GM18507 (cell line): Measurements from ENCODE around the gene RILPL1.
"Not testable (repeated sequence)": the region's sequence is repeated elsewhere in the genome, so short reads cannot be mapped to it uniquely, and the experiment has no call there.

Experiments used
- DNase-seq: peaks from one replicate; pipeline ENCODE4 v3.0.0; 2011; ENCODE audit warnings: low read depth; ENCODE audit not compliant: insufficient read length; ENCODE audit errors: extremely low spot score
- FAIRE-seq: peaks from 2 replicates; lab custom pipeline; 2011; peaks lifted over from hg19 to GRCh38; lab: Jason Lieb, UNC

Gene RILPL1, protein sequence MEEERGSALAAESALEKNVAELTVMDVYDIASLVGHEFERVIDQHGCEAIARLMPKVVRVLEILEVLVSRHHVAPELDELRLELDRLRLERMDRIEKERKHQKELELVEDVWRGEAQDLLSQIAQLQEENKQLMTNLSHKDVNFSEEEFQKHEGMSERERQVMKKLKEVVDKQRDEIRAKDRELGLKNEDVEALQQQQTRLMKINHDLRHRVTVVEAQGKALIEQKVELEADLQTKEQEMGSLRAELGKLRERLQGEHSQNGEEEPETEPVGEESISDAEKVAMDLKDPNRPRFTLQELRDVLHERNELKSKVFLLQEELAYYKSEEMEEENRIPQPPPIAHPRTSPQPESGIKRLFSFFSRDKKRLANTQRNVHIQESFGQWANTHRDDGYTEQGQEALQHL

DNA sequence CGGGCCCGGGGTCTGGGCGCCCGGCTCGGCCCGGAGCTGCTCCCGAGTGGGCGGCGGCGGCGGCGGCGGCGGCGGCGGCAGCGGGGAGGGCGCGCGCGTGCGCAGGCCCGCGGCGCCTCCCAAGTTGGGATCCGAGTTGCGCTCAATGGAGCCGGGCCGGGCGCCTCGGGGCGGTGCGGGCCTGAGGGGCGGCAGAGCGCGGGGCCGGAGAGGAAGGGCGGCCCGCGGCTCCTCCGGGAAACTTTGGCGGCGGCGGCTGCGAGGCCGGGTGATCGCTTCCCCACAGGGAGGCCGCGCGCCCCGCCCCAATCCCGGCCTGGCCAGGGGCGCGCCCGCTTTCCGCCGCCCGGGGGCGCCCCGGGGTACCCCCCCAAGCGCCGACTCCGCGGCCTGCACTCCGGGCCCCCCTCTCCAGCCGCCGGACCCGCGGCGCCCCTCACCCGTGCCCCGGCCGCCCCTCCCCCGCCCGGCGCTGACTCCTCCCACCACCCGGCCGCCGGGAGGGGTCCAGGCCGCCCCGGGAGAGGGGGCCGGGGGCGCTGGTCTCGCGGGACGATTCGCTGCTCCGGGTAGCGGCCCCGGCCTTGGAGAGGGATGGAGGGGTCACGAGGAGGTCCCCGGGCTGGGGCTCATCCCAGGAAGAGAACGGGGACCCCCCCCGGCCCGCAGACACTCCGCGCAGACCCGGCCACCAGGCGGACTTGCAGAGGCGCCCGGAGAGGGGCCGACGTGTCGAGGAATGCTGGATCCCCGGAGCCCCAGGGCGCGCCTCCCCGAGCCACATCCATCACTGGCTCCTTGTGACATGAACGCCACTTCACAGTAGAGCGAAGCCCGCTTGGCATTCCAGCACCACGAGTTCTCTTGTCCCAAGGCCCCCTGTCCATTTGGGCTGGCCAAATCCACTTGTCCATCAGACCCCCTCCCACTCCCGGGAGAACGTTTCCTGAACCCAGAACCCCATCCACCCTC is at the start of gene RILPL1:
TSS of gene RILPL1 (minus strand) at position 48 of the 972 bp plus-strand sequence. CDS start 237 bp downstream, outside the sequence.
- peak; percentile 56 for DNase-seq

GRCh38 chr12:123580772-123581171 is 47.3 kb upstream of the RILPL1 start:
- DNase-seq: no peak
- no peak for FAIRE-seq

More for the DNA sequence above, at the start of gene RILPL1:
- FAIRE-seq: no peak

DNA sequence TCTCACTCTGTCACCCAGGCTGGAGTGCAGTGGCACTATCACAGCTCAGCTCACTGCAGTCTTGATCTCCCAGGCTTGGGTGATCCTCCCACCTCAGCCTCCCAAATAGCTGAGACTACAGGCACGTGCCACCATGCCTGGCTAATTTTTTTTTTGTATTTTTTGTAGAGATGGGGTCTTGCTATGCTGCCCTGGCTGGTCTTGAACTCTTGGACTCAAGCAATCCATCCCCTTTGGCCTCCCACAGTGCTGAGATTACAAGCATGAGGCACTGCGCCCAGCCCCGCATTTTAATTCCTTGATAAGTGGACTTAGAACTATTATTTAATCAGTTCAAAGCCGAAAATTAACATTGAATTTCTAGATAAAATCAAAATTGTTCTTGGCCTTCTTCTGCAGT is 45.3 kb upstream of the RILPL1 start:
- FAIRE-seq, DNase-seq: not testable (repeated sequence)

- no peak for FAIRE-seq
- no peak for DNase-seq
Observed at GRCh38 chr12:123578243-123578642, 44.7 kb upstream of the RILPL1 start.

DNA sequence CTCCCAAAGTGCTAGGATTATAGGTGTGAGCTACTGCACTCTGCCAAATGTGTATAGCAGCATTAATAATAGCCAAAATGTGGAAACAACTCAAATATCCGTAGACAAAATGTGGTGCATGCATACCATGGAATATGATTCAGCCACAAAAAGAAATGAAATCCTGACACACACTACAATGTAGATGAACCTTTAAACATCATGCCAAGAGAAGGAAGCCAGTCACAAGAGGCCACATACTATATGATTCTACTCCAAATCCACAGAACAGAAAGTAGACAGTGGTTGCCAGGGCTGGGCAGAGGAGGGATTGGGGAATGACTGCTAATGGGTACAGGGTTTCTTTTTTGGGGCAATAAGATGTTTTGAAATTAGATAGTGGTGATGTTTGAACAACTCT is 43.1 kb upstream of the RILPL1 start:
- DNase-seq: no peak
- no peak for FAIRE-seq

DNA sequence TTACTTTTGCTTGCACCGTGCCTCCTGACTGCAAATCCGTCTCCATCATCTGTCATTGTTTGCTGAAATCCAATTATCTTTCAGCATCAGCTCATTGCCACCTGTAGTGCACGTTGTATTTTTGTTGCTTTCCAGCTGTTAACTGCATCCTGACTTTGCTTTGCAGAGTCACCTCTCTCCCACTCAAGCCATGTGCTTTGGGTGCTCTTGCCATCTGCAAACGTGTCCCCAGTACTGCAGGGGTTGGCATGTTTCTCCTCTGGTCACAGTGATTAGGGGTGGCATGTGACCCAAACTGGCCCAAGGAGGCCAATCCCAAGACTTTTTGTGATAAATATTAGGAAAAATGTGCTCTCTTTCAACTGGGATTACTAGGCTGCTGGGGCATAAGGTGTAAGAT is 40.4 kb upstream of the RILPL1 start:
- FAIRE-seq (no peak), DNase-seq (no peak)

GRCh38 chr12:123572391-123572790 is 38.9 kb upstream of the RILPL1 start:
- FAIRE-seq (no peak), DNase-seq (no peak)

DNA sequence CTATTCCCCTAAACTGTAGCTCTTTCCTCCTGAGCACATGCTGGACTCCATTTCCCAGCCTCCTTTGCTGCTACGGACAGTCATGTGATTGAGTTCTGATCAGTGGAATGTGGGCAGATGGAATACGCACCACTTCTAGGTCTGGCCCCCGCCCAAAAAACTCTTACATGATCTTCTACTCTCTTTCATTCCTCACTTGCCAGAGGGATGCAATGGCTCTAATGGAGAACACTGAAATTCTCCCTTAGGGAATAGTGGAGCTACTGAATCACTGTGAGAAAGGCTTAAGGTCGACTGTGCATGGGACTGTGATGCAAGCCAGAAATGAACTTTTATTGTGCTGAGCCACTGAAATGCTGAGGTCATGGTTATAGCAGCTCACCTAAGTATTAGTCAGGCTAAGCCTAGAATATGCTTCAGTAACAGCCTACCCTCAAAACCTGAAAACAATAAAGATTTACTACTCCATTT is 37.9 kb upstream of the RILPL1 start:
- no peak for FAIRE-seq
- no peak for DNase-seq

- DNase-seq: no peak
- no peak for FAIRE-seq
Observed at GRCh38 chr12:123559468-123559867, 25.9 kb upstream of the RILPL1 start.

DNA sequence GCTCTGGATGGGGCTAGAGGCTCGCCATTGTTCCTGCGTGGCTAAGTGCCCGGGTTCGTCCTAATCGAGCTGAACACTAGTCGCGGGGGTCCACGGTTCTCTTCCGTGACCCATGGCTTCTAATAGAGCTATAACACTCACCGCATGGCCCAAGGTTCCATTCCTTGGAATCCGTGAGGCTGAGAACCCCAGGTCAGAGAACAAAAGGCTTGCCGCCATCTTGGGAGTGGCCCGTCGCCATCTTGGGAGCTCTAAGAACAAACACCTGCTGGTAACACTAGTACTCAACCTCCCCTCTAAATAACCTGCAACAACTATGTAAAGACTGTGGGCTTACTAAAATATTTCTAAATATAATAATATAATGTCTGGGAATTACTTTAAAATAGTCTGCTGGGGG is 25.0 kb upstream of the RILPL1 start:
- FAIRE-seq, DNase-seq: not testable (repeated sequence)

DNA sequence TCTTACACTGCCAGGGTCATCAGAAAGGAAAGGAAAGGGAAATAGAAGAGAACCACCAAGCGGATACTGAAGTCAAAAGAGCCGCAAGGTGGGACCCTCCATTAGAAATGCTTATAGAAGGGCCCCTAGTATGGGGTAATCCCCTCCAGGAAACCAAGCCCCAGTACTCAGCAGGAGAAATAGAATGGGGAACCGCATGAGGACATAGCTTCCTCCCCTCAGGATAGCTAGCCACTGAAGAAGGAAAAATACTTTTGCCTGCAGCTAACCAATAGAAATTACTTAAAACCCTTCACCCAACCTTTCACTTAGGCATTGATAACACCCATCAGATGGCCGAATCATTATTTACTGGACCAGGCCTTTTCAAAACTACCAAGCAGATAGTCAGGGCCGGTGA is 21.3 kb upstream of the RILPL1 start:
- FAIRE-seq, DNase-seq: not testable (repeated sequence)

GRCh38 chr12:123554136-123554535 is 20.6 kb upstream of the RILPL1 start:
- not testable (repeated sequence) for DNase-seq, FAIRE-seq

DNA sequence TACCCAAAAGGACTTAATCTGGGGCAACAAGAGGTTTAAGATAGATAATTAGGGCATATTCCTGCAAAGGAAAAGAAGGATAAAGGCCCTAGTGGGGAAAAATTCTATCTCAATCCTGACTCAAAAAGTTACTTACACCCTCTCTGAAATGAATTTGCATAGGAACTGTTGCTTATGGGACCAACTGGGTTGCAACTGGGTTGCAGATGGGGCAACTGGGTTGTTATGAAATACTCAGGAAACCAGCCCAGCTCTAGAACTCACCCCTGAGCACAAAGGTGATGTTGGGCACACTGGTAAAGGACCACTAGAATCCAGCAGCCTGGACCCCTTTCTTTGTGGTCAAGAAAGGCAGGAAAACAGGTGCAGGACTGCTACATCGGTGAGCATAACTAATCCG is 17.2 kb upstream of the RILPL1 start:
- FAIRE-seq (no peak), DNase-seq (no peak)

GRCh38 chr12:123548107-123548506 is 14.6 kb upstream of the RILPL1 start:
- DNase-seq (no peak), FAIRE-seq (no peak)

GRCh38 chr12:123546281-123546680 is 12.8 kb upstream of the RILPL1 start:
- FAIRE-seq (no peak), DNase-seq (no peak)

GRCh38 chr12:123543541-123543940 is 10.0 kb upstream of the RILPL1 start:
- DNase-seq (no peak), FAIRE-seq (no peak)

GRCh38 chr12:123540899-123541662 is 7.6 kb upstream of the RILPL1 start:
- DNase-seq: no peak
- no peak for FAIRE-seq

GRCh38 chr12:123535952-123536351 is 2.4 kb upstream of the RILPL1 start:
- DNase-seq, FAIRE-seq: not testable (repeated sequence)
